Calu3 (cell line): Measurements from ENCODE around the gene RNFT2. TPM values are rescaled to one million over a fixed set of nuclear protein-coding genes. Genes with fewer than 3 reads are reported as not detected.

Experiments used
- BruUV-seq: library from RNA; stranded (reverse); fragments of 400-500 nt; replicated peaks from 2 replicates; lab custom pipeline; 2021; lab: Mats Ljungman, UMichigan
- CTCF ChIA-PET: fragments of 300-600 bp; sonication (Branson Sonifier 250); formaldehyde crosslinking; loops from one replicate; lab custom pipeline; 2022; ENCODE audit warnings: antibody characterized with exemption; lab: Charles Lee
- DNase-seq: peaks from one replicate; pipeline ENCODE4 v3.0.0; 2022
- H3K27ac Mint-ChIP-seq: one replicate; pipeline ENCODE4 v1.8.0; 2022; ENCODE audit warnings: mixed read lengths; ENCODE audit not compliant: unreplicated experiment
- H3K27me3 Mint-ChIP-seq: one replicate; pipeline ENCODE4 v1.8.0; 2022; ENCODE audit warnings: mixed read lengths; ENCODE audit not compliant: unreplicated experiment
- H3K36me3 Mint-ChIP-seq: one replicate; pipeline ENCODE4 v1.8.0; 2022; ENCODE audit warnings: mild to moderate bottlenecking, moderate library complexity, mixed read lengths; ENCODE audit not compliant: insufficient read depth, unreplicated experiment
- H3K4me1 Mint-ChIP-seq: one replicate; pipeline ENCODE4 v1.8.0; 2022; ENCODE audit warnings: mild to moderate bottlenecking, low read depth, mixed read lengths; ENCODE audit not compliant: unreplicated experiment
- H3K4me3 Mint-ChIP-seq: one replicate; pipeline ENCODE4 v1.8.0; 2022; ENCODE audit warnings: mild to moderate bottlenecking, low read depth, moderate library complexity, mixed read lengths; ENCODE audit not compliant: unreplicated experiment
- H3K9me3 Mint-ChIP-seq: one replicate; pipeline ENCODE4 v1.8.0; 2022; ENCODE audit warnings: low read depth, mixed read lengths; ENCODE audit not compliant: unreplicated experiment
- intact Hi-C: fragments of 100-400 bp; cut with micrococcal nuclease; formaldehyde crosslinking; loops from one replicate; pipeline ENCODE4 v1.10.0; 2022; ENCODE audit not compliant: unreplicated experiment
- total RNA-seq: library from RNA; stranded (reverse); gene quantifications from 2 replicates; pipeline ENCODE4 v1.2.3, GENCODE V29; 2022
- TF ChIP-seq, protein P1 (sequence below): fragments of 200-600 bp; IDR thresholded peaks from one replicate; pipeline ENCODE4 v1.8.0; 2022; ENCODE audit warnings: antibody characterized with exemption; ENCODE audit not compliant: unreplicated experiment

Gene RNFT2
- total RNA-seq, 1 experiment from 2014 or later, result 32.0 TPM

DNA sequence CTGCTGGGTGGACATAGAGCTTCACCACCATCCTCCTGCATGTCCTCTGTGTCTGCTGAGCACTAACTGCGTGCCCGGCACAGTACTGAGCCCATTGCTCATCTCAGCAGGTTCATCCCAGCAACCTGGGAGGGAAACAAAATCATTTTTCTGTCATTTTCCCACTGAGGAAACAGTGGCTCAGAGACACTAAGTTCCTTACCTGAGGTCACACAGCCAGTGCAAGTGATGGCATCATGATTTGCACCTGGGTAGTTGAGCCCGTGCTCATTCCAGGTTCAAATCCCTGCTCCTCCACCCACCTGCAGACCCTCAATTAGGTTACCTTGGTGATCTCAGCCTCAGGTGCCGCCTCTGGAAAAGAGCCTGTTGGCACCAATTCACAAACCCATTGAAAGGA is 23.4 kb downstream of the RNFT2 start:
- TF ChIP-seq, protein P1, sequence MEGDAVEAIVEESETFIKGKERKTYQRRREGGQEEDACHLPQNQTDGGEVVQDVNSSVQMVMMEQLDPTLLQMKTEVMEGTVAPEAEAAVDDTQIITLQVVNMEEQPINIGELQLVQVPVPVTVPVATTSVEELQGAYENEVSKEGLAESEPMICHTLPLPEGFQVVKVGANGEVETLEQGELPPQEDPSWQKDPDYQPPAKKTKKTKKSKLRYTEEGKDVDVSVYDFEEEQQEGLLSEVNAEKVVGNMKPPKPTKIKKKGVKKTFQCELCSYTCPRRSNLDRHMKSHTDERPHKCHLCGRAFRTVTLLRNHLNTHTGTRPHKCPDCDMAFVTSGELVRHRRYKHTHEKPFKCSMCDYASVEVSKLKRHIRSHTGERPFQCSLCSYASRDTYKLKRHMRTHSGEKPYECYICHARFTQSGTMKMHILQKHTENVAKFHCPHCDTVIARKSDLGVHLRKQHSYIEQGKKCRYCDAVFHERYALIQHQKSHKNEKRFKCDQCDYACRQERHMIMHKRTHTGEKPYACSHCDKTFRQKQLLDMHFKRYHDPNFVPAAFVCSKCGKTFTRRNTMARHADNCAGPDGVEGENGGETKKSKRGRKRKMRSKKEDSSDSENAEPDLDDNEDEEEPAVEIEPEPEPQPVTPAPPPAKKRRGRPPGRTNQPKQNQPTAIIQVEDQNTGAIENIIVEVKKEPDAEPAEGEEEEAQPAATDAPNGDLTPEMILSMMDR, result no peak
- H3K36me3 Mint-ChIP-seq, result no peaks in the 10 kb centered on the region
- no peak overlapping the region for H3K4me3 Mint-ChIP-seq
- CTCF ChIA-PET, result no interaction called here
- H3K9me3 Mint-ChIP-seq, result no peaks in the 10 kb centered on the region
- no peak for DNase-seq
- H3K27me3 Mint-ChIP-seq, result no peaks in the 10 kb centered on the region
- H3K4me1 Mint-ChIP-seq, result no peaks in the 10 kb centered on the region
- BruUV-seq, result no TSS peak
- no peak overlapping the region for H3K27ac Mint-ChIP-seq
- intact Hi-C loops, result no loop called here

GRCh38 chr12:116765271-116765670 is 27.2 kb downstream of the RNFT2 start:
- Mint-ChIP-seq H3K36me3 (no peaks in the 10 kb centered on the region), H3K27me3 (no peaks in the 10 kb centered on the region), H3K9me3 (no peaks in the 10 kb centered on the region), H3K4me1 (no peaks in the 10 kb centered on the region), H3K27ac (no peak overlapping the region), H3K4me3 (no peak overlapping the region)
- DNase-seq, result no peak
- no TSS peak for BruUV-seq
- TF ChIP-seq, protein P1, result no peak
- intact Hi-C loops, result no loop called here
- CTCF ChIA-PET, result no interaction called here

DNA sequence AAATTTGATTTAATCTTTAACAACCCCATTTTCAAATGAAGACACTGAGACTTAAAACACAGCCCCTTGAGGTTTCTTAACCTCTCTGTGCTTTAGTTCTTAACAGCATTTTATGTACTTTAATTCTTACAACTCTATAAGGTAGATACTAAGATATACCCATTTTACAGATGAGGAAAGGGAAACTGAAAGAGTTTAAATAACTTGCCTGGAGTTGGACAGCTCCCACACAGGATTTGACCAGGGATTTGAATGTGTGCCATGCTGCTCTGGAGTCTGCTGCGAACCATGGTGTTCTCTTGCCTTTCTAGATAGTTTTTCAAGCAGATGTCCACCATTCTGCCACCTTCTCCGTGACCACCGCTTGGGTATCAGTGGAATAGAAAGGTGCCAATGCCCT is 28.2 kb downstream of the RNFT2 start:
- no TSS peak for BruUV-seq

DNA sequence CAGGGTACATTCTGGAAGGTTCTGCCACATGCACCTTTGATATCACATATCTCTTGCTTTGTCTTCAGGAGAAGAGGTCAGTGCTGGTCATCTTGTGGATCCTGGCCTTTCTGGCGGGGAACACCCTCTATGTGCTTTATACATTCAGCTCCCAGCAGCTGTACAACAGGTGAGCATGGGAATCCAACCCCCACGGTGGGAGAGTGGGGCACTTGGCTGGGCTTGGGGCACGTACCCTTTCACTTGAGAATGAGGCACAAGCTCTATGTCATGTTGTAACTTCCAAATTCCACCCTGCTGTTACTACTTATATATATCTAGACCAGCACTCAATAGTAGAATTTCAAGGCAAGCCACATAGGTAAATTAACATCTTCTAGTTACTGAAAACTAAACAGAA is 28.6 kb downstream of the RNFT2 start:
- no peaks in the 10 kb centered on the region for H3K9me3 Mint-ChIP-seq
- H3K27ac Mint-ChIP-seq, result no peak overlapping the region
- no peaks in the 10 kb centered on the region for H3K4me1 Mint-ChIP-seq
- intact Hi-C loops, result no loop called here
- H3K36me3 Mint-ChIP-seq, result no peaks in the 10 kb centered on the region
- DNase-seq, result no peak
- H3K27me3 Mint-ChIP-seq, result no peaks in the 10 kb centered on the region
- BruUV-seq, result no TSS peak
- H3K4me3 Mint-ChIP-seq, result no peak overlapping the region
- CTCF ChIA-PET, result no interaction called here
- TF ChIP-seq, protein P1, result no peak

More for the DNA sequence above, 28.2 kb downstream of the RNFT2 start:
- Mint-ChIP-seq H3K27ac (no peak overlapping the region), H3K27me3 (no peaks in the 10 kb centered on the region), H3K4me3 (no peak overlapping the region), H3K4me1 (no peaks in the 10 kb centered on the region), H3K9me3 (no peaks in the 10 kb centered on the region), H3K36me3 (no peaks in the 10 kb centered on the region)
- intact Hi-C loops, result no loop called here
- DNase-seq, result no peak
- CTCF ChIA-PET, result no interaction called here
- TF ChIP-seq, protein P1, result no peak
